ENCODE data around the gene PDE1C. TPM values are rescaled to one million over a fixed set of nuclear protein-coding genes. Genes with fewer than 3 reads are reported as not detected.

PDE1C gene
- total and polyA plus RNA-seq, 2 donors (not counting 1 experiment from before 2014, with no cell fraction given): 0.52 TPM; not detected in 1

- no peaks in the 10 kb centered on the region for H3K4me1 Mint-ChIP-seq
- ChIA-PET CTCF (no interaction called here), POLR2A (no interaction called here)
- no peak for ATAC-seq (ENCODE audit: low read depth)
- H3K9ac ChIP-seq (ENCODE audit: low read length): no peak overlapping the region
- no peaks in the 10 kb centered on the region for H3K27me3 ChIP-seq (replicated peaks in 1 of 4; ENCODE audit: control extremely low read depth in 1 of 4, control insufficient read depth in 3 of 4, insufficient read depth in 4 of 4, low read length in 3 of 4)
- no peak for DNase-seq
- WGBS (ENCODE audit: insufficient coverage): 25% methylated on average over 1 of the region's 4 CpGs
- intact Hi-C loops (cut with micrococcal nuclease): no loop called here
- H3K79me2 ChIP-seq (ENCODE audit: control insufficient read depth, insufficient read depth, low read length): no peaks in the 10 kb centered on the region
- H3K27ac Mint-ChIP-seq: no peak overlapping the region
- no peak overlapping the region for H2AFZ ChIP-seq (ENCODE audit: insufficient read depth, low read depth, low read length, poor library complexity, severe bottlenecking)
- H3K4me1 ChIP-seq (ENCODE audit: control insufficient read depth in 2 of 2, insufficient read depth in 2 of 2, low read length in 2 of 2): no peaks in the 10 kb centered on the region
- H3K4me2 ChIP-seq (replicated peaks; ENCODE audit: low read depth, low read length, poor library complexity, severe bottlenecking): no peak overlapping the region
- TF ChIP-seq EZH2 (IDR thresholded peaks at IDR 0.05; ENCODE audit: borderline replicate concordance, insufficient read depth, low read depth, low read length, poor library complexity, severe bottlenecking) (no peak), CTCF (IDR thresholded peaks at IDR 0.05) (no peak)
- H3K36me3 ChIP-seq (replicated peaks in 1 of 2; ENCODE audit: control extremely low read depth in 1 of 2, control insufficient read depth in 1 of 2, extremely low read depth in 1 of 2, insufficient read depth in 2 of 2, low read length in 1 of 2): no peaks in the 10 kb centered on the region
- H4K20me1 ChIP-seq (ENCODE audit: control insufficient read depth, insufficient read depth, low read length, poor library complexity, severe bottlenecking): no peaks in the 10 kb centered on the region
- no peaks in the 10 kb centered on the region for H3K27me3 Mint-ChIP-seq
- H3K4me3 Mint-ChIP-seq: no peak overlapping the region
- H3K27ac ChIP-seq (ENCODE audit: low read length in 2 of 2): no peak overlapping the region
- no peaks in the 10 kb centered on the region for H3K9me3 ChIP-seq (ENCODE audit: control extremely low read depth in 1 of 3, control insufficient read depth in 2 of 3, insufficient read depth in 1 of 3, low read length in 2 of 3)
- H3K4me3 ChIP-seq (ENCODE audit: control extremely low read depth in 1 of 5, extremely low read depth in 1 of 5, insufficient read depth in 1 of 5, low read depth in 2 of 5, low read length in 4 of 5): no peak overlapping the region
- H3K9me3 Mint-ChIP-seq (ENCODE audit: insufficient read depth): no peaks in the 10 kb centered on the region
These were observed 23.5 kb upstream of the PDE1C start for GRCh38 chr7:32093415-32094408.

GRCh38 chr7:32092346-32092745 is 22.1 kb upstream of the PDE1C start:
- Histone ChIP-seq H3K9ac (ENCODE audit: low read length) (no peak overlapping the region), H4K20me1 (ENCODE audit: control insufficient read depth, insufficient read depth, low read length, poor library complexity, severe bottlenecking) (no peaks in the 10 kb centered on the region), H3K27ac (ENCODE audit: low read length in 2 of 2) (no peak overlapping the region), H3K4me2 (replicated peaks; ENCODE audit: low read depth, low read length, poor library complexity, severe bottlenecking) (no peak overlapping the region), H3K4me1 (ENCODE audit: control insufficient read depth in 2 of 2, insufficient read depth in 2 of 2, low read length in 2 of 2) (no peaks in the 10 kb centered on the region), H3K79me2 (ENCODE audit: control insufficient read depth, insufficient read depth, low read length) (no peaks in the 10 kb centered on the region), H3K4me3 (ENCODE audit: control extremely low read depth in 1 of 5, extremely low read depth in 1 of 5, insufficient read depth in 1 of 5, low read depth in 2 of 5, low read length in 4 of 5) (no peak overlapping the region), H2AFZ (ENCODE audit: insufficient read depth, low read depth, low read length, poor library complexity, severe bottlenecking) (no peak overlapping the region), H3K9me3 (ENCODE audit: control extremely low read depth in 1 of 3, control insufficient read depth in 2 of 3, insufficient read depth in 1 of 3, low read length in 2 of 3) (peaks cover 0 to 5% (median 0%) of the 10 kb centered on the region in 3 donors), H3K27me3 (replicated peaks in 1 of 4; ENCODE audit: control extremely low read depth in 1 of 4, control insufficient read depth in 3 of 4, insufficient read depth in 4 of 4, low read length in 3 of 4) (no peaks in the 10 kb centered on the region), H3K36me3 (replicated peaks in 1 of 2; ENCODE audit: control extremely low read depth in 1 of 2, control insufficient read depth in 1 of 2, extremely low read depth in 1 of 2, insufficient read depth in 2 of 2, low read length in 1 of 2) (no peaks in the 10 kb centered on the region)
- H3K27ac Mint-ChIP-seq: no peak overlapping the region
- ChIA-PET POLR2A (no interaction called here), CTCF (no interaction called here)
- no peaks in the 10 kb centered on the region for H3K9me3 Mint-ChIP-seq (ENCODE audit: insufficient read depth)
- no peak for ATAC-seq (ENCODE audit: low read depth)
- no CpG with 5 or more reads among the region's 1 CpG for WGBS (ENCODE audit: insufficient coverage)
- H3K4me1 Mint-ChIP-seq: no peaks in the 10 kb centered on the region
- DNase-seq: no peak
- H3K27me3 Mint-ChIP-seq: no peaks in the 10 kb centered on the region
- intact Hi-C loops (cut with micrococcal nuclease): no loop called here
- TF ChIP-seq EZH2 (IDR thresholded peaks at IDR 0.05; ENCODE audit: borderline replicate concordance, insufficient read depth, low read depth, low read length, poor library complexity, severe bottlenecking) (no peak), CTCF (IDR thresholded peaks at IDR 0.05) (no peak)
- H3K4me3 Mint-ChIP-seq: no peak overlapping the region
